Measurements from ENCODE around the gene TMEM217. TPM values are rescaled to one million over a fixed set of nuclear protein-coding genes. Genes with fewer than 3 reads are reported as not detected.
A peak's percentile ranks its signal among the peaks of the same experiment; 100 is the strongest.

The TMEM217 gene
- total and polyA plus RNA-seq, 12 donors = 1.5 to 26.7 (median 5.6) TPM; not detected in 1

DNA sequence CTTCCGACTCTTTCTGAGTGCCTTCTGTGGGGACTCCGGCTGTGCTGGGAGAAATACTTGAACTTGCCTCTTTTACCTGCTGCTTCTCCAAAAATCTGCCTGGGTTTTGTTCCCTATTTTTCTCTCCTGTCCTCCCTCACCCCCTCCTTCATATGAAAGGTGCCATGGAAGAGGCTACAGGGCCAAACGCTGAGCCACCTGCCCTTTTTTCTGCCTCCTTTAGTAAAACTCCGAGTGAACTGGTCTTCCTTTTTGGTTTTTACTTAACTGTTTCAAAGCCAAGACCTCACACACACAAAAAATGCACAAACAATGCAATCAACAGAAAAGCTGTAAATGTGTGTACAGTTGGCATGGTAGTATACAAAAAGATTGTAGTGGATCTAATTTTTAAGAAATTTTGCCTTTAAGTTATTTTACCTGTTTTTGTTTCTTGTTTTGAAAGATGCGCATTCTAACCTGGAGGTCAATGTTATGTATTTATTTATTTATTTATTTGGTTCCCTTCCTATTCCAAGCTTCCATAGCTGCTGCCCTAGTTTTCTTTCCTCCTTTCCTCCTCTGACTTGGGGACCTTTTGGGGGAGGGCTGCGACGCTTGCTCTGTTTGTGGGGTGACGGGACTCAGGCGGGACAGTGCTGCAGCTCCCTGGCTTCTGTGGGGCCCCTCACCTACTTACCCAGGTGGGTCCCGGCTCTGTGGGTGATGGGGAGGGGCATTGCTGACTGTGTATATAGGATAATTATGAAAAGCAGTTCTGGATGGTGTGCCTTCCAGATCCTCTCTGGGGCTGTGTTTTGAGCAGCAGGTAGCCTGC lies 83.2 kb downstream of the TMEM217 start:
- no peaks in the 10 kb centered on the region for H3K9me3 ChIP-seq (replicated peaks in 1 of 3)
- no peaks in the 10 kb centered on the region for H3K27me3 ChIP-seq
- H3K36me3 ChIP-seq (replicated peaks in 1 of 2) = peaks cover 0 to 38% of the 10 kb centered on the region in 2 donors
- TF ChIP-seq, protein P1, sequence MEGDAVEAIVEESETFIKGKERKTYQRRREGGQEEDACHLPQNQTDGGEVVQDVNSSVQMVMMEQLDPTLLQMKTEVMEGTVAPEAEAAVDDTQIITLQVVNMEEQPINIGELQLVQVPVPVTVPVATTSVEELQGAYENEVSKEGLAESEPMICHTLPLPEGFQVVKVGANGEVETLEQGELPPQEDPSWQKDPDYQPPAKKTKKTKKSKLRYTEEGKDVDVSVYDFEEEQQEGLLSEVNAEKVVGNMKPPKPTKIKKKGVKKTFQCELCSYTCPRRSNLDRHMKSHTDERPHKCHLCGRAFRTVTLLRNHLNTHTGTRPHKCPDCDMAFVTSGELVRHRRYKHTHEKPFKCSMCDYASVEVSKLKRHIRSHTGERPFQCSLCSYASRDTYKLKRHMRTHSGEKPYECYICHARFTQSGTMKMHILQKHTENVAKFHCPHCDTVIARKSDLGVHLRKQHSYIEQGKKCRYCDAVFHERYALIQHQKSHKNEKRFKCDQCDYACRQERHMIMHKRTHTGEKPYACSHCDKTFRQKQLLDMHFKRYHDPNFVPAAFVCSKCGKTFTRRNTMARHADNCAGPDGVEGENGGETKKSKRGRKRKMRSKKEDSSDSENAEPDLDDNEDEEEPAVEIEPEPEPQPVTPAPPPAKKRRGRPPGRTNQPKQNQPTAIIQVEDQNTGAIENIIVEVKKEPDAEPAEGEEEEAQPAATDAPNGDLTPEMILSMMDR (IDR thresholded peaks at IDR 0.05) = no peak
- no peak for TF ChIP-seq POLR2A (IDR thresholded peaks at IDR 0.05)
- peak overlapping the region in 1 of 5 donors; percentile 89 for H3K27ac ChIP-seq
- no peak overlapping the region for H3K4me3 ChIP-seq
- DNase-seq = peak in 1 of 7 donors; percentile 54
- 81 to 87% (median 84%) methylated on average over 10 of the region's 10 CpGs for WGBS, 4 donors
- peaks cover 17 to 21% of the 10 kb centered on the region in 2 donors for H3K4me1 ChIP-seq (replicated peaks in 1 of 2)
- intact Hi-C loops (cut with DNase I) = loop anchor here (5.0 to 10.0 kb wide), 2 partner anchors 117 to 150 kb away; no protein-coding TSS in a partner anchor

DNA sequence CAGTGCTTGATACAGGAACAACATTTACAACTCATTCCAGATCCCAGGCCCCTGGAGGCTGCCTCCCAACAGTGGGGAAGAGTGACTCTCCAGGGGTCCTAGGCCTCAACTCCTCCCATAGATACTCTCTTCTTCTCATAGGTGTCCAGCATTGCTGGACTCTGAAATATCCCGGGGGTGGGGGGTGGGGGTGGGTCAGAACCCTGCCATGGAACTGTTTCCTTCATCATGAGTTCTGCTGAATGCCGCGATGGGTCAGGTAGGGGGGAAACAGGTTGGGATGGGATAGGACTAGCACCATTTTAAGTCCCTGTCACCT lies 83.8 kb downstream of the TMEM217 start:
- H3K4me3 ChIP-seq = no peak overlapping the region
- intact Hi-C loops (cut with DNase I) = loop anchor here (5.0 to 10.0 kb wide), 2 partner anchors 117 to 149 kb away; no protein-coding TSS in a partner anchor
- TF ChIP-seq POLR2A (IDR thresholded peaks at IDR 0.05) = no peak
- TF ChIP-seq, protein P1 (IDR thresholded peaks at IDR 0.05) = no peak
- H3K9me3 ChIP-seq (replicated peaks in 1 of 3) = no peaks in the 10 kb centered on the region
- no peak for DNase-seq
- H3K36me3 ChIP-seq (replicated peaks in 1 of 2) = peaks cover 0 to 38% of the 10 kb centered on the region in 2 donors
- H3K27ac ChIP-seq = peak overlapping the region in 1 of 5 donors; percentile 89
- 69 to 83% (median 74%) methylated on average over 3 of the region's 3 CpGs for WGBS, 4 donors
- H3K27me3 ChIP-seq = no peaks in the 10 kb centered on the region
- peaks cover 17 to 21% of the 10 kb centered on the region in 2 donors for H3K4me1 ChIP-seq (replicated peaks in 1 of 2)

DNA sequence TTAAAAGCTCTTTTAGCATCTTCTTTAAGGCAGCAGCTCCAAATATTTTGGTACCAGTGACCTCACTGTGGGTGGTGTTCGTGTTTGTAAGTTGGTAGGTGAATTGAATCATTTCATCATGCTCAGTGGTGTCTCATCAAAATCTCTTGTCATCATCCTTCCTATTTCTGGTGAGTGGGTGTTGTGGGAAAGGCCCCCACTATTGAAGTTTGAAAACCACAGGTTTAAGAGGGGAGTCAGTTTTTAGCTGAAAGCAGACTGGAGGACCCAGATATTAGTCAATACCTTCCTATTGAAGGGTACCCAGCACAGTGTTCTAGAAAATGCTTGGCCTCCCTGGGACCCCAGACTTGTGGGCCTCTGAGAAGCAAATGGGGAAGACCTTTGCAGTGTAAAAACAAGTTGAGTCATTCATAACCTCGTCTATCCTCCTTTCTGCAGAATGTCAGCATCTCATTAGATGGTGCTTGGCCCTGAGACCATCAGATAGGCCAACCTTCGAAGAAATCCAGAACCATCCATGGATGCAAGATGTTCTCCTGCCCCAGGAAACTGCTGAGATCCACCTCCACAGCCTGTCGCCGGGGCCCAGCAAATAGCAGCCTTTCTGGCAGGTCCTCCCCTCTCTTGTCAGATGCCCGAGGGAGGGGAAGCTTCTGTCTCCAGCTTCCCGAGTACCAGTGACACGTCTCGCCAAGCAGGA lies 84.3 kb downstream of the TMEM217 start:
- TF ChIP-seq, protein P1 (IDR thresholded peaks at IDR 0.05) = no peak
- no peak for TF ChIP-seq POLR2A (IDR thresholded peaks at IDR 0.05)
- DNase-seq = peak in 1 of 7 donors; percentile 77
- Histone ChIP-seq H3K27me3 (no peaks in the 10 kb centered on the region), H3K36me3 (replicated peaks in 1 of 2) (peaks cover 0 to 38% of the 10 kb centered on the region in 2 donors), H3K4me1 (replicated peaks in 1 of 2) (peaks cover 21 to 22% of the 10 kb centered on the region in 2 donors), H3K9me3 (replicated peaks in 1 of 3) (no peaks in the 10 kb centered on the region), H3K4me3 (no peak overlapping the region), H3K27ac (peak overlapping the region in 1 of 5 donors; percentile 89)
- WGBS, 4 donors = 48 to 64% (median 59%) methylated on average over 9 of the region's 9 CpGs
- intact Hi-C loops (cut with DNase I) = loop anchor here (2.0 to 10.0 kb wide), 4 partner anchors 33 to 149 kb away; no protein-coding TSS in a partner anchor

DNA sequence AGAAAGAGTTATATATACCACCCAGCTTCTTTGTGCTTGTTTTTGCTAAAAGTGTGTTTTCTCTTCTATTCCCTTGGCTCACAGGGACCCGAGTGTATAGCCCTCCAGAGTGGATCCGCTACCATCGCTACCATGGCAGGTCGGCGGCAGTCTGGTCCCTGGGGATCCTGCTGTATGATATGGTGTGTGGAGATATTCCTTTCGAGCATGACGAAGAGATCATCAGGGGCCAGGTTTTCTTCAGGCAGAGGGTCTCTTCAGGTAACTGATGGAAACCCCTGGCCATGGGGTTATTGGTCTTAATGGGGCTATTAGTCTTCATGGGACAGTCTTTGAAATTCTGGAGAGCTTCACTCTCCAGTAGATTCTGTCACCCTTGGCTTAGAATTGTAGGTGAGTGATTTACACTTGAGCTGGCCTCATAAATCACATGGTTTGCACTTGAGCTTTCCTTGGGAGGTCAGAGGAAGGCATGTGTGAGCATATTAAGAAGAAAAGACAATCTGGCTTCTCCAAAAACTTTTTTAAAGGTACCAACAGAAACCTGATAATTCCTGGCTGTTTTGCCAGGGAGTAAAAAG lies 84.9 kb downstream of the TMEM217 start:
- 83 to 91% (median 85%) methylated on average over 7 of the region's 7 CpGs for WGBS, 4 donors
- H3K27me3 ChIP-seq = no peaks in the 10 kb centered on the region
- H3K36me3 ChIP-seq (replicated peaks in 1 of 2) = peaks cover 0 to 38% of the 10 kb centered on the region in 2 donors
- H3K4me1 ChIP-seq (replicated peaks in 1 of 2) = peaks cover 21 to 27% of the 10 kb centered on the region in 2 donors
- intact Hi-C loops (cut with DNase I) = loop anchor here (2.0 to 10.0 kb wide), 4 partner anchors 34 to 148 kb away; no protein-coding TSS in a partner anchor
- H3K27ac ChIP-seq = peak overlapping the region in 1 of 5 donors; percentile 89
- DNase-seq = no peak
- TF ChIP-seq, protein P1 (IDR thresholded peaks at IDR 0.05) = no peak
- TF ChIP-seq POLR2A (IDR thresholded peaks at IDR 0.05) = no peak
- H3K9me3 ChIP-seq (replicated peaks in 1 of 3) = no peaks in the 10 kb centered on the region
- peak overlapping the region in 1 of 4 donors; percentile 85 for H3K4me3 ChIP-seq
